Vagina (tissue), 2 donors: ENCODE data around the gene RNF112. TPM values are rescaled to one million over a fixed set of nuclear protein-coding genes. Genes with fewer than 3 reads are reported as not detected.

Experiments used
- DNase-seq, 2 donors: peaks; one replicate each; pipeline ENCODE4 v3.0.0-alpha.2; 2017; ENCODE audit errors: extremely low spot score in 2 of 2
- H3K27ac ChIP-seq: fragments of 200-600 bp; sonication (generic); one replicate; pipeline ENCODE4 v1.5.1; 2019
- H3K27me3 ChIP-seq: fragments of 200-600 bp; sonication (generic); one replicate; pipeline ENCODE4 v1.5.1; 2019
- H3K36me3 ChIP-seq, 2 donors: fragments of 200-600 bp; sonication (generic); one replicate each; pipeline ENCODE4 v1.5.1; 2017 to 2019
- H3K4me1 ChIP-seq: fragments of 200-600 bp; sonication (generic); one replicate; pipeline ENCODE4 v1.5.1; 2019
- H3K4me3 ChIP-seq, 2 donors: fragments of 200-600 bp; sonication (generic); 1 replicate in 1 of 2; 2 replicates in 1 of 2; pipeline ENCODE4 v1.5.1; 2016 to 2019
- H3K9me3 ChIP-seq: fragments of 200-600 bp; sonication (generic); one replicate; pipeline ENCODE4 v1.5.1; 2019
- POLR2A ChIP-seq, 2 donors: fragments of 450-650 bp; IDR thresholded peaks; one replicate each; pipeline ENCODE4 v1.6.1; 2017; ENCODE audit warnings: antibody characterized with exemption in 2 of 2, mild to moderate bottlenecking in 2 of 2, moderate library complexity in 2 of 2
- POLR2AphosphoS5 ChIP-seq, 2 donors: sonication (generic); formaldehyde crosslinking; IDR thresholded peaks; one replicate each; pipeline ENCODE4 v1.9.0; 2017; ENCODE audit warnings: antibody characterized with exemption in 2 of 2, mild to moderate bottlenecking in 2 of 2, low read depth in 1 of 2; ENCODE audit not compliant: insufficient read depth in 1 of 2
- intact Hi-C: fragments of 100-400 bp; cut with DNase I; formaldehyde crosslinking; loops from one replicate; pipeline ENCODE4 v1.15.1; 2023
- total RNA-seq: library from RNA; depleted of rRNA; stranded (reverse); fragments of >200 nt; gene quantifications from one replicate; pipeline ENCODE4 v1.2.3, GENCODE V29; 2016
- TF ChIP-seq, protein P1 (sequence below), 3 experiments: fragments of 450-650 bp in 2 of 3; fragments of 200-600 bp in 1 of 3; sonication (generic) in 1 of 3; IDR thresholded peaks; one replicate each; pipeline ENCODE4 v1.5.1; 2017 to 2019; ENCODE audit warnings: antibody characterized with exemption in 3 of 3, mild to moderate bottlenecking in 2 of 3, moderate library complexity in 2 of 3

RNF112 gene
- total RNA-seq, 1 donor from 2014 or later = 1.5 TPM

DNA sequence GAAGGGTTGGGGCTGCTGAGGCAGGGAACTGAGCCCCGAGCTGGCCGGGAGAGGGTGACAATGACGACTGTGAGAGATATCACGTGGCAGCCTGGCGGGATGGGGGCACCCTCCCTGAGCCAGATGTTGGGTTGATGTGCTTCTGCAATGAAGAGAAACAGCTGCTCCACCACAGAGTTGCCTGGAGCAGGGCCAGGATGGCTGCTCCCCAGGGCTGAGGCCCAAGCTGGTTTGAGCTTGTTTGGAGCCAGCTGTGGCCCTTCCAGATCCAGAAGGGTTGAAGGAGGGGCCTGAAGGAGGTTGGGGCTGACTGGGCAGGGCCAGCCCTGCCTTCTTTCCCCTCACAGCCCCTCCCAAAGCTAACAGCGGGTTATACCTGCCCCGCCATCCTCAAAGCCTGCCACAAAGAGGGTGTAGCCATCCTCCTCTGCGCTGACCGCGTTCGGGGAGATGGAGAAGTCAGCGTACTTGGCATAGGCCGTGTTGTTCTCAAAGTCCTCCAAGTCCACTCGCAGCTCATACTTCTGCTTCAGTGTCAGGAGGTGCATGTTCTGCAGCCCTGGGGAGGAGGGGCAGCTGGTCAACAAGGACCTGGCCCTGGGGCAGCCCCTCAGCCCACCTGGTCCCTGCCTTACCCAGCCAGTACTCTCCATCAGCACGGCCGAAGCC is 26.2 kb upstream of the RNF112 start:
- Histone ChIP-seq H3K4me1 (peaks cover 91% of the 10 kb centered on the region), H3K27ac (peak overlapping the region; percentile 95), H3K36me3 (peaks cover 0 to 40% of the 10 kb centered on the region in 2 donors), H3K27me3 (no peaks in the 10 kb centered on the region), H3K9me3 (no peaks in the 10 kb centered on the region), H3K4me3 (peak overlapping the region; percentile 17 to 18)
- DNase-seq = no peak
- TF ChIP-seq, protein P1, sequence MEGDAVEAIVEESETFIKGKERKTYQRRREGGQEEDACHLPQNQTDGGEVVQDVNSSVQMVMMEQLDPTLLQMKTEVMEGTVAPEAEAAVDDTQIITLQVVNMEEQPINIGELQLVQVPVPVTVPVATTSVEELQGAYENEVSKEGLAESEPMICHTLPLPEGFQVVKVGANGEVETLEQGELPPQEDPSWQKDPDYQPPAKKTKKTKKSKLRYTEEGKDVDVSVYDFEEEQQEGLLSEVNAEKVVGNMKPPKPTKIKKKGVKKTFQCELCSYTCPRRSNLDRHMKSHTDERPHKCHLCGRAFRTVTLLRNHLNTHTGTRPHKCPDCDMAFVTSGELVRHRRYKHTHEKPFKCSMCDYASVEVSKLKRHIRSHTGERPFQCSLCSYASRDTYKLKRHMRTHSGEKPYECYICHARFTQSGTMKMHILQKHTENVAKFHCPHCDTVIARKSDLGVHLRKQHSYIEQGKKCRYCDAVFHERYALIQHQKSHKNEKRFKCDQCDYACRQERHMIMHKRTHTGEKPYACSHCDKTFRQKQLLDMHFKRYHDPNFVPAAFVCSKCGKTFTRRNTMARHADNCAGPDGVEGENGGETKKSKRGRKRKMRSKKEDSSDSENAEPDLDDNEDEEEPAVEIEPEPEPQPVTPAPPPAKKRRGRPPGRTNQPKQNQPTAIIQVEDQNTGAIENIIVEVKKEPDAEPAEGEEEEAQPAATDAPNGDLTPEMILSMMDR (IDR thresholded peaks at IDR 0.05) = no peak
- TF ChIP-seq POLR2A (IDR thresholded peaks at IDR 0.05) (peak in 1 of 2 donors; percentile 9), POLR2AphosphoS5 (IDR thresholded peaks at IDR 0.05; ENCODE audit: insufficient read depth in 1 of 2, low read depth in 1 of 2) (peak; percentile 89 to 91)
- intact Hi-C loops = no loop called here

DNA sequence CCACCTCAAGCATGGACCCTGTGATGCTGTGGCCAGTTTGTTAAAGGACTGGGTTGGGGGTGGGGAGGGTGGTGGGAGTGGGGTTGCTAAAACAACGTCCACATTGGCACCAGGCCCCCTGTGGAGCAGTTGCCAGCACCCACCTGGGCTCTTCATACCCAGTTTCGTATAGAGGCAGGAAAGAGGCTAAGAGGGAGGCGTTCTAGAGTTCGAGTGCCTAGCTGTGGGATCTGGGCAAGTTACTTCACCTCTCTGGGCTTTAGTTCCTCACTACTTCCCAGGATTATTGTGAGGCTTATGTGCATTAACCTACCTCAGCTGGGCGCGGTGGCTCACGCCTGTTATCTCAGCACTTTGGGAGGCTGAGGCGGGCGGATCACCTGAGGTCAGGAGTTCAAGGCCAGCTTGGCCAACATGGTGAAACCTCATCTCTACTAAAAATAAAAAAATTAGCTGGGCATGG is 25.5 kb upstream of the RNF112 start:
- Histone ChIP-seq H3K36me3 (peaks cover 0 to 34% of the 10 kb centered on the region in 2 donors), H3K27me3 (no peaks in the 10 kb centered on the region), H3K4me1 (peaks cover 91% of the 10 kb centered on the region), H3K27ac (peak overlapping the region; percentile 95), H3K4me3 (peak overlapping the region; percentile 17 to 18), H3K9me3 (no peaks in the 10 kb centered on the region)
- intact Hi-C loops = no loop called here
- DNase-seq = no peak
- TF ChIP-seq, protein P1 (IDR thresholded peaks at IDR 0.05) = no peak
- TF ChIP-seq POLR2A (IDR thresholded peaks at IDR 0.05) (no peak), POLR2AphosphoS5 (IDR thresholded peaks at IDR 0.05; ENCODE audit: insufficient read depth in 1 of 2, low read depth in 1 of 2) (no peak)

DNA sequence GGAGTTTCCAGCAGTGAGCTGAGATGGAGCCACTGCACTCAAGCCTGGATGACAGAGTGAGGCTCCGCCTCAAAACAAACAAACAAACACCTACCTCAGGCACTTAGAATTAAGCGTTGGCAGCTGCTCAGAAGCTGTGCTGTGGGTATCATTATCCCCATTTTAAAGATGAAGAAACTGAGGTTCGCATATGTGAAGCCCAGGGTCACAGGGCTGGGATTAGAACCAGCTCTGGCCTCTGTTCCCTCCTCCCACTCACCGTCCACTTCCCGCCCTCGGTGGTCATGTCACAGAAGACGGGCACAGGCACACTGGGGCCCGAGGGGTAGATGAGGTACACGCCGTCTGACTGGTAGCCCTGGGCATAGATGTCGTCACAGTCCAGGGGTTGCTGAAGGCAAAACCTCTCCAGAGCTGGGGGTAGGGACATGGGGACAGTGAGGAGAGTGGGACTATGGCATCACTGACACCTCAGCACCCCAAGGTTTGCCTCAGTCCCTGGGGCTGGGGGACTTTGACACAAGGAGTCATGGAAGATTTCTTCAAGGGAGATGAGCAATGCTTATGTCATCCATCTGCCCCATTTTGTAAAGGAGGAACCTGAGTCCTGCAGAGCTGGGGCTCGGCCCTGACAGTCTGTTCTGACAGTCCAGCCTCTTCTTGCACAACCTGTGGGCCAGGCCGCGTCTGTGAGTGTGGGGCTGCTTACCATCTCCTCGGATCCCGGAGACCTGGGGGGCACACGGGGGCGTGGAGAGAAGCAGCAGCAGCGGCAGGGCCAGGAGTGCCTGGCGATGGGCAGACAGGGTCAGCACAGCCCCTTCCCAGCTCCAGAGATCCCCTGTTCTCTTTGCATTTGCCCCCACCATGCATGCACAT is 24.7 kb upstream of the RNF112 start:
- intact Hi-C loops = no loop called here
- Histone ChIP-seq H3K9me3 (no peaks in the 10 kb centered on the region), H3K4me3 (peak overlapping the region; percentile 26 to 36), H3K27ac (peak overlapping the region; percentile 95), H3K27me3 (no peaks in the 10 kb centered on the region), H3K36me3 (peaks cover 0 to 26% of the 10 kb centered on the region in 2 donors), H3K4me1 (peaks cover 84% of the 10 kb centered on the region)
- DNase-seq = no peak
- TF ChIP-seq POLR2A (IDR thresholded peaks at IDR 0.05) (peak in 1 of 2 donors; percentile 12), POLR2AphosphoS5 (IDR thresholded peaks at IDR 0.05; ENCODE audit: insufficient read depth in 1 of 2, low read depth in 1 of 2) (peak in 1 of 2 donors; percentile 78)
- TF ChIP-seq, protein P1 (IDR thresholded peaks at IDR 0.05) = no peak

DNA sequence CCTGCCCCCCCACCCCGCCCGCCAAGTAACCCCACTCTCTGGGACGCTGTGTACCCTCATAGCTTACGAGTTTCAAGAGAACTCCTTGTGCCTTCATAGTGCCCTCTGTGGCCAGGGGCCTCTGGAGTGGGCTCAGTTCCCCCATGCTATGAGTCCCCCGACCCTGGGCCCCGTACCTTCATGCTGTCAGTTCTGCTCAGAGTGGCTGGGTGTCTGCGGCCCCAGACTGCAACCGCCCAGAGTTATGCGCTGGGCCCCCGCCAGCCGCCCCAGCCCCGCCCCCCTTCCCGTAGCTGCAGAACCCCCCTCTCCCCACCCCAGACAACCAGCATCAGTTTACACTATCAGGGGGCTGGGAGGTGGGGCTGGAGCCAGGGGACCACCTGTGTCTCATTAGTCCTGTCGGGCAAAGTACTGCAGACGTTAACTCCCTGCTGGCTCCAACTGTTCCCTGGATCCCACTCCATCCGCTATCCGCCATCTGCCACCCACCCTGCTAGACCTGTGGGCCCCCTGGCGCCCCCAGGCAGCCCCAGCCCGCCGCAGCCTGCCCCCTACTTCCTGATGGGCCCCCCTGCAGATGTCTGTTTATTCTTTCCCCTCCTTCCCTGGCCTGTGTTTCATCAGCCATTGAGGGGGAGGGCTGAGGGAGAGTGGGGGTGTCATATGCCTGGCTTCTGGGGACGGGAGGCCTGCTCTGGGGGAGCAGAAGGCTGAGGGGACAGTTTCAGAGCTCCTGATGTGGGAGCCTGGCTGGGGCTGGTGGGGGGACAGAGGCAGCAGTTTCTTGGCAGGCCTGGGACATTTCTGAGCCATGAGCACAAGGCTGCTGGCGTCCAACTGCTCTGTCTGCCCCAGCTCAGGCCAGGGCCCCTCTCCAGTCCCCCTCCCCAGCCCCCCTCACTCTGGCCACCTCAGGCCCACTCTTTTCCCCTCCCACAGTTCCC is 23.8 kb upstream of the RNF112 start, which contains the start of gene MFAP4:
Gene MFAP4, minus strand, starts transcription at position 217 of the 947 bp plus-strand sequence. Its CDS starts 35 bp downstream, at position 182.
- H3K4me1 ChIP-seq = peaks cover 80% of the 10 kb centered on the region
- DNase-seq = peak in 1 of 2 donors; percentile 96
- H3K9me3 ChIP-seq = no peaks in the 10 kb centered on the region
- peaks cover 0 to 17% of the 10 kb centered on the region in 2 donors for H3K36me3 ChIP-seq
- intact Hi-C loops = no loop called here
- peak within 1 kb of the TSS; percentile 26 to 36 for H3K4me3 ChIP-seq
- H3K27me3 ChIP-seq = no peaks in the 10 kb centered on the region
- TF ChIP-seq POLR2A (IDR thresholded peaks at IDR 0.05) (no peak), POLR2AphosphoS5 (IDR thresholded peaks at IDR 0.05; ENCODE audit: insufficient read depth in 1 of 2, low read depth in 1 of 2) (peak; percentile 11 to 75)
- H3K27ac ChIP-seq = peak within 1 kb of the TSS; percentile 95
